ENCODE results near the gene EIPR1. TPM values are rescaled to one million over a fixed set of nuclear protein-coding genes. Genes with fewer than 3 reads are reported as not detected.

The EIPR1 gene
- polyA plus RNA-seq, 1 donor (not counting 4 experiments of a cell fraction or from before 2014, with no cell fraction given) = 44.3 TPM

GRCh38 chr2:3294069-3294468, 83.5 kb downstream of the EIPR1 start:
- H2AFZ ChIP-seq (ENCODE audit: control insufficient read depth, low read length) = no peak overlapping the region
- H3K79me2 ChIP-seq (ENCODE audit: control insufficient read depth, insufficient read depth, low read length) = peaks cover 9% of the 10 kb centered on the region
- H3K9me1 ChIP-seq (ENCODE audit: control insufficient read depth, extremely low read depth, insufficient read depth, low read length) = peaks cover 2% of the 10 kb centered on the region
- H3K4me3 ChIP-seq (ENCODE audit: control insufficient read depth in 2 of 3, extremely low read depth in 1 of 3, insufficient read depth in 2 of 3, low read depth in 1 of 3, low read length in 3 of 3) = no peak overlapping the region
- no peaks in the 10 kb centered on the region for H3K9me3 ChIP-seq (ENCODE audit: control insufficient read depth, low read depth, low read length)
- dilution Hi-C loops (cut with MboI; ENCODE audit: extremely low pct_ligation_motif_present, low sequenced_read_pairs) = no loop called here
- no peak overlapping the region for H3K27ac ChIP-seq (ENCODE audit: control insufficient read depth, insufficient read depth, low read length)
- DNase-seq (ENCODE audit: low read depth, low spot score) (no peak), FAIRE-seq (no peak)
- no peak overlapping the region for H3K4me2 ChIP-seq (ENCODE audit: control insufficient read depth, extremely low read depth, insufficient read depth, low read depth, low read length)
- H4K20me1 ChIP-seq (ENCODE audit: control insufficient read depth, extremely low read depth, insufficient read depth, low read length) = no peaks in the 10 kb centered on the region
- TF ChIP-seq, protein P1, sequence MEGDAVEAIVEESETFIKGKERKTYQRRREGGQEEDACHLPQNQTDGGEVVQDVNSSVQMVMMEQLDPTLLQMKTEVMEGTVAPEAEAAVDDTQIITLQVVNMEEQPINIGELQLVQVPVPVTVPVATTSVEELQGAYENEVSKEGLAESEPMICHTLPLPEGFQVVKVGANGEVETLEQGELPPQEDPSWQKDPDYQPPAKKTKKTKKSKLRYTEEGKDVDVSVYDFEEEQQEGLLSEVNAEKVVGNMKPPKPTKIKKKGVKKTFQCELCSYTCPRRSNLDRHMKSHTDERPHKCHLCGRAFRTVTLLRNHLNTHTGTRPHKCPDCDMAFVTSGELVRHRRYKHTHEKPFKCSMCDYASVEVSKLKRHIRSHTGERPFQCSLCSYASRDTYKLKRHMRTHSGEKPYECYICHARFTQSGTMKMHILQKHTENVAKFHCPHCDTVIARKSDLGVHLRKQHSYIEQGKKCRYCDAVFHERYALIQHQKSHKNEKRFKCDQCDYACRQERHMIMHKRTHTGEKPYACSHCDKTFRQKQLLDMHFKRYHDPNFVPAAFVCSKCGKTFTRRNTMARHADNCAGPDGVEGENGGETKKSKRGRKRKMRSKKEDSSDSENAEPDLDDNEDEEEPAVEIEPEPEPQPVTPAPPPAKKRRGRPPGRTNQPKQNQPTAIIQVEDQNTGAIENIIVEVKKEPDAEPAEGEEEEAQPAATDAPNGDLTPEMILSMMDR (optimal IDR thresholded peaks at IDR 0.05 in 1 of 3, IDR thresholded peaks at IDR 0.05 in 1 of 3, conservative IDR thresholded peaks at IDR 0.05 in 1 of 3; ENCODE audit: extremely low read depth in 1 of 3, insufficient read depth in 2 of 3, low read length in 3 of 3) = no peak
- TF ChIP-seq EZH2 (IDR thresholded peaks at IDR 0.05; ENCODE audit: low read length) = no peak
- no peak overlapping the region for H3K9ac ChIP-seq (ENCODE audit: control insufficient read depth, extremely low read depth, insufficient read depth, low read length)
- H3K36me3 ChIP-seq (ENCODE audit: control insufficient read depth in 2 of 2, extremely low read depth in 1 of 2, insufficient read depth in 2 of 2, low read length in 2 of 2) = peaks cover 0 to 7% of the 10 kb centered on the region in 2 experiments
- no peaks in the 10 kb centered on the region for H3K4me1 ChIP-seq (ENCODE audit: control insufficient read depth, extremely low read depth, insufficient read depth, low read length)
- H3K27me3 ChIP-seq (ENCODE audit: control insufficient read depth, extremely low read depth, insufficient read depth, low read length) = no peaks in the 10 kb centered on the region

GRCh38 chr2:3293221-3293620, 84.4 kb downstream of the EIPR1 start:
- Histone ChIP-seq H3K36me3 (ENCODE audit: control insufficient read depth in 2 of 2, extremely low read depth in 1 of 2, insufficient read depth in 2 of 2, low read length in 2 of 2) (no peaks in the 10 kb centered on the region), H3K4me3 (ENCODE audit: control insufficient read depth in 2 of 3, extremely low read depth in 1 of 3, insufficient read depth in 2 of 3, low read depth in 1 of 3, low read length in 3 of 3) (no peak overlapping the region), H3K9ac (ENCODE audit: control insufficient read depth, extremely low read depth, insufficient read depth, low read length) (no peak overlapping the region), H2AFZ (ENCODE audit: control insufficient read depth, low read length) (no peak overlapping the region), H3K9me3 (ENCODE audit: control insufficient read depth, low read depth, low read length) (no peaks in the 10 kb centered on the region), H3K9me1 (ENCODE audit: control insufficient read depth, extremely low read depth, insufficient read depth, low read length) (peaks cover 2% of the 10 kb centered on the region), H3K79me2 (ENCODE audit: control insufficient read depth, insufficient read depth, low read length) (peaks cover 9% of the 10 kb centered on the region), H3K4me2 (ENCODE audit: control insufficient read depth, extremely low read depth, insufficient read depth, low read depth, low read length) (no peak overlapping the region), H3K4me1 (ENCODE audit: control insufficient read depth, extremely low read depth, insufficient read depth, low read length) (no peaks in the 10 kb centered on the region), H4K20me1 (ENCODE audit: control insufficient read depth, extremely low read depth, insufficient read depth, low read length) (no peaks in the 10 kb centered on the region), H3K27ac (ENCODE audit: control insufficient read depth, insufficient read depth, low read length) (no peak overlapping the region), H3K27me3 (ENCODE audit: control insufficient read depth, extremely low read depth, insufficient read depth, low read length) (no peaks in the 10 kb centered on the region)
- DNase-seq (ENCODE audit: low read depth, low spot score) (no peak), FAIRE-seq (no peak)
- dilution Hi-C loops (cut with MboI; ENCODE audit: extremely low pct_ligation_motif_present, low sequenced_read_pairs) = no loop called here
- TF ChIP-seq, protein P1 (optimal IDR thresholded peaks at IDR 0.05 in 1 of 3, IDR thresholded peaks at IDR 0.05 in 1 of 3, conservative IDR thresholded peaks at IDR 0.05 in 1 of 3; ENCODE audit: extremely low read depth in 1 of 3, insufficient read depth in 2 of 3, low read length in 3 of 3) = no peak
- no peak for TF ChIP-seq EZH2 (IDR thresholded peaks at IDR 0.05; ENCODE audit: low read length)
